ENCODE results near the gene IMP4. TPM values are rescaled to one million over a fixed set of nuclear protein-coding genes. Genes with fewer than 3 reads are reported as not detected.

Gene IMP4
- total RNA-seq, 1 experiment from 2014 or later = 89.2 TPM

DNA sequence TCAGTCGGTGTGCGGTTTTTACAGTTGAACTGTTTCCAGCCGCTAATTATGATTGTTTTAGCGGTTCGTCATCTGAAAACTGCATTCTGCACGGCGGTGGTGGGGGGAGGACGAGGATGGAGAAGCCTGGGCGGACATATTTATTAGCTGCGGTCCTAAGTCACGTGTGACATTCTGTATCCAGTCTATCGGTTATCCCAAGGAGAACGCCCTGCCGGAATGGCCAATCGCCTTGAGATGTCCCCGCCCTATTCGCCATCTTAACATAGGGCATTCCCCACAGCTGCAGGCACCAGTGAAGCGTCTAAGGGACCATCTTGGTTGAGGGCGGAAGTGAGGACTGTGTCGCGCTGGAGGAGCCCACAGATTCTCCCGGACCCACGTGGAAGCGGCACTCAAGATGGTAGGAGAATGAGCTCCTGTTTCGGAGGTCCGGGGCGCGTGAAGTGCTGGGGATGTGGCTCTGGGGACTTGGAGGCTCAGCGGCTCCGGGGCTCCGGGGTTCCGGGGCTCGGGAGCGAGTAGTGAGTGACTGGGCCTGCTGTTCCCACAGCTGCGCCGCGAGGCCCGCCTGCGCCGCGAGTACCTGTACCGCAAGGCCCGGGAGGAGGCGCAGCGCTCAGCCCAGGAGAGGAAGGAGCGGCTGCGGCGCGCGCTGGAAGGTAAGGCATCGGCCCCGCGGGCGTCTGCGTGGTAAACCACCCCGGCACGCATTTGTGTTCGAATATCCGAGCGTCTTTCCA lies at the start of gene IMP4 (continued):
- TF ChIP-seq, protein P1, sequence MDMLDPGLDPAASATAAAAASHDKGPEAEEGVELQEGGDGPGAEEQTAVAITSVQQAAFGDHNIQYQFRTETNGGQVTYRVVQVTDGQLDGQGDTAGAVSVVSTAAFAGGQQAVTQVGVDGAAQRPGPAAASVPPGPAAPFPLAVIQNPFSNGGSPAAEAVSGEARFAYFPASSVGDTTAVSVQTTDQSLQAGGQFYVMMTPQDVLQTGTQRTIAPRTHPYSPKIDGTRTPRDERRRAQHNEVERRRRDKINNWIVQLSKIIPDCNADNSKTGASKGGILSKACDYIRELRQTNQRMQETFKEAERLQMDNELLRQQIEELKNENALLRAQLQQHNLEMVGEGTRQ (CRISPR knock-in tag; IDR thresholded peaks at IDR 0.05) = peak; percentile 91
- peak; percentile 37; the same call in 1 of the 2 replicates for TF ChIP-seq FOXP1 (CRISPR knock-in tag; IDR thresholded peaks at IDR 0.05; ENCODE audit: borderline replicate concordance)
- no peak for TF ChIP-seq ZNF121 (CRISPR knock-in tag; IDR thresholded peaks at IDR 0.05)
- TF ChIP-seq MYBL2 (CRISPR knock-in tag; IDR thresholded peaks at IDR 0.05) = no peak
- TF ChIP-seq ZNF138 (CRISPR knock-in tag; conservative IDR thresholded peaks at IDR 0.05) = no peak
- TF ChIP-seq FOXK1 (CRISPR knock-in tag; IDR thresholded peaks at IDR 0.05) = no peak; the same call in 1 of the 2 replicates
- no peak for TF ChIP-seq ZNF263 (CRISPR knock-in tag; IDR thresholded peaks at IDR 0.05; ENCODE audit: low read depth)
- TF ChIP-seq ETV6 (CRISPR knock-in tag; IDR thresholded peaks at IDR 0.05) = no peak; the same call in 1 of the 2 replicates
- TF ChIP-seq ELF4 (CRISPR knock-in tag; IDR thresholded peaks at IDR 0.05; ENCODE audit: low read depth) = no peak
- no peak for TF ChIP-seq EMX1 (CRISPR knock-in tag; IDR thresholded peaks at IDR 0.05)
- no peak; the same call in 1 of the 2 replicates for TF ChIP-seq GABPB1 (CRISPR knock-in tag; IDR thresholded peaks at IDR 0.05)
- TF ChIP-seq IRF2 (CRISPR knock-in tag; IDR thresholded peaks at IDR 0.05; ENCODE audit: borderline replicate concordance, low read depth) = no peak
- TF ChIP-seq CREM (CRISPR knock-in tag; IDR thresholded peaks at IDR 0.05) = 0 out of 2 replicates have a peak, but pooled peaks have one; percentile 19
- TF ChIP-seq ZNF396 (CRISPR knock-in tag; IDR thresholded peaks at IDR 0.05; ENCODE audit: borderline replicate concordance) = no peak
- peak; percentile 50; the same call in 1 of the 2 replicates for TF ChIP-seq ZNF219 (CRISPR knock-in tag; IDR thresholded peaks at IDR 0.05; ENCODE audit: borderline replicate concordance)
- TF ChIP-seq ZNF423 (CRISPR knock-in tag; IDR thresholded peaks at IDR 0.05) = no peak
- TF ChIP-seq, protein P2, sequence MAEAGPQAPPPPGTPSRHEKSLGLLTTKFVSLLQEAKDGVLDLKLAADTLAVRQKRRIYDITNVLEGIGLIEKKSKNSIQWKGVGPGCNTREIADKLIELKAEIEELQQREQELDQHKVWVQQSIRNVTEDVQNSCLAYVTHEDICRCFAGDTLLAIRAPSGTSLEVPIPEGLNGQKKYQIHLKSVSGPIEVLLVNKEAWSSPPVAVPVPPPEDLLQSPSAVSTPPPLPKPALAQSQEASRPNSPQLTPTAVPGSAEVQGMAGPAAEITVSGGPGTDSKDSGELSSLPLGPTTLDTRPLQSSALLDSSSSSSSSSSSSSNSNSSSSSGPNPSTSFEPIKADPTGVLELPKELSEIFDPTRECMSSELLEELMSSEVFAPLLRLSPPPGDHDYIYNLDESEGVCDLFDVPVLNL (CRISPR knock-in tag; IDR thresholded peaks at IDR 0.05; ENCODE audit: borderline replicate concordance, low read depth) = no peak
- TF ChIP-seq, protein P3, sequence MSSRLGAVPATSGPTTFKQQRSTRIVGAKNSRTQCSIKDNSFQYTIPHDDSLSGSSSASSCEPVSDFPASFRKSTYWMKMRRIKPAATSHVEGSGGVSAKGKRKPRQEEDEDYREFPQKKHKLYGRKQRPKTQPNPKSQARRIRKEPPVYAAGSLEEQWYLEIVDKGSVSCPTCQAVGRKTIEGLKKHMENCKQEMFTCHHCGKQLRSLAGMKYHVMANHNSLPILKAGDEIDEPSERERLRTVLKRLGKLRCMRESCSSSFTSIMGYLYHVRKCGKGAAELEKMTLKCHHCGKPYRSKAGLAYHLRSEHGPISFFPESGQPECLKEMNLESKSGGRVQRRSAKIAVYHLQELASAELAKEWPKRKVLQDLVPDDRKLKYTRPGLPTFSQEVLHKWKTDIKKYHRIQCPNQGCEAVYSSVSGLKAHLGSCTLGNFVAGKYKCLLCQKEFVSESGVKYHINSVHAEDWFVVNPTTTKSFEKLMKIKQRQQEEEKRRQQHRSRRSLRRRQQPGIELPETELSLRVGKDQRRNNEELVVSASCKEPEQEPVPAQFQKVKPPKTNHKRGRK (CRISPR knock-in tag; IDR thresholded peaks at IDR 0.05; ENCODE audit: borderline replicate concordance) = no peak
- 0 out of 2 replicates have a peak, but pooled peaks have one; percentile 38 for TF ChIP-seq SMAD3 (CRISPR knock-in tag; IDR thresholded peaks at IDR 0.05; ENCODE audit: borderline replicate concordance)

DNA sequence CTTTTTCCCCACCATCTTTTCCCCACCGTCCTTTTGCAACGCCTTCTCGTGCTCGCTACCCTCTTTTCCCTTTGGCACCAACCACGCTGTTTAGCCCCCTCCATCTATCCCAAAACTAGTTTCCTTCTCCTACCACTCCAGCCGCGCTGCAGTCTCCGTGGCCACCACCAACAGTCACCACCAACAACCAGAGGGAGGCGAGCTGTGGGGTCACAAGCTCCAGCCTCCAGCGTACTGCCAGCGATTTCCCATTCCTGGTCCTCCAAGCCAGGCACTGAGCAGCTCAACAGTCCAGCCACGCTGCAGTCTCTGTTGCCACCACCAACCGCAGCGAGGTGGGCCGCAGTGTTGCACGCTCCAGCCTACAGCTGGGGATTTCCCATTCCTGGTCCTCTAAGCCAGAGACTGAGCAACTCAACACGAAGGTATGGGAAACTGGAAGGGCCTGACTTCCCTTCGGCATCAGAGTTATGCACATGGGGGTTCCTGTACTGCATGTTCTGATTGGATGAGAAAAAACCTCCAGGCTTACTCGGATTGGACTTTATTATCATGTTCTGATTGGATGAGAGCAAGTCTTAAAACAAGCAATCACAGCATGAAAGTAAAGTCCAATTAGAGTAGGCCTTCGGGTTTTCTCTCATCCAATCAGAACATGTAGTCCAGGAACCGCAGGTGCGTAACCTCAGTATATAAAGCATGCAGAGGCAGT lies 42.3 kb upstream of the IMP4 start:
- DNase-seq (ENCODE audit: low spot score) (peak; percentile 30), ATAC-seq (peak; percentile 93)
- no peaks in the 10 kb centered on the region for H3K4me1 Mint-ChIP-seq
- H3K27me3 Mint-ChIP-seq (ENCODE audit: low read depth) = no peaks in the 10 kb centered on the region
- no peaks in the 10 kb centered on the region for H3K36me3 Mint-ChIP-seq
- CTCF ChIA-PET = interaction anchor here (0.6 to 1.6 kb wide), 6 partner anchors 12 to 119 kb away, joined by 3 to 12 read pairs (median 4); partner anchors contain the start of genes IMP4 and SMPD4
- H3K4me3 Mint-ChIP-seq = no peak overlapping the region
- no peaks in the 10 kb centered on the region for H3K9me3 Mint-ChIP-seq
- H3K27ac Mint-ChIP-seq = no peak overlapping the region
- POLR2A ChIA-PET = no interaction called here
- TF ChIP-seq ZNF671 (CRISPR knock-in tag; IDR thresholded peaks at IDR 0.05) (no peak), FOXK1 (CRISPR knock-in tag; IDR thresholded peaks at IDR 0.05) (no peak), FOXP1 (CRISPR knock-in tag; IDR thresholded peaks at IDR 0.05; ENCODE audit: borderline replicate concordance) (no peak), KAT7 (CRISPR knock-in tag; IDR thresholded peaks at IDR 0.05; ENCODE audit: borderline replicate concordance) (no peak), PRRX2 (CRISPR knock-in tag; IDR thresholded peaks at IDR 0.05) (no peak), FOXJ3 (CRISPR knock-in tag; IDR thresholded peaks at IDR 0.05; ENCODE audit: borderline replicate concordance) (no peak), ZNF219 (CRISPR knock-in tag; IDR thresholded peaks at IDR 0.05; ENCODE audit: borderline replicate concordance) (no peak), NFATC4 (CRISPR knock-in tag; IDR thresholded peaks at IDR 0.05) (no peak), ZNF263 (CRISPR knock-in tag; IDR thresholded peaks at IDR 0.05; ENCODE audit: low read depth) (no peak), NR1H2 (CRISPR knock-in tag; IDR thresholded peaks at IDR 0.05) (no peak), EMX1 (CRISPR knock-in tag; IDR thresholded peaks at IDR 0.05) (no peak)
- TF ChIP-seq, protein P4, sequence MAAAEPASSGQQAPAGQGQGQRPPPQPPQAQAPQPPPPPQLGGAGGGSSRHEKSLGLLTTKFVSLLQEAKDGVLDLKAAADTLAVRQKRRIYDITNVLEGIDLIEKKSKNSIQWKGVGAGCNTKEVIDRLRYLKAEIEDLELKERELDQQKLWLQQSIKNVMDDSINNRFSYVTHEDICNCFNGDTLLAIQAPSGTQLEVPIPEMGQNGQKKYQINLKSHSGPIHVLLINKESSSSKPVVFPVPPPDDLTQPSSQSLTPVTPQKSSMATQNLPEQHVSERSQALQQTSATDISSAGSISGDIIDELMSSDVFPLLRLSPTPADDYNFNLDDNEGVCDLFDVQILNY (CRISPR knock-in tag; IDR thresholded peaks at IDR 0.05) = no peak
- TF ChIP-seq, protein P5, sequence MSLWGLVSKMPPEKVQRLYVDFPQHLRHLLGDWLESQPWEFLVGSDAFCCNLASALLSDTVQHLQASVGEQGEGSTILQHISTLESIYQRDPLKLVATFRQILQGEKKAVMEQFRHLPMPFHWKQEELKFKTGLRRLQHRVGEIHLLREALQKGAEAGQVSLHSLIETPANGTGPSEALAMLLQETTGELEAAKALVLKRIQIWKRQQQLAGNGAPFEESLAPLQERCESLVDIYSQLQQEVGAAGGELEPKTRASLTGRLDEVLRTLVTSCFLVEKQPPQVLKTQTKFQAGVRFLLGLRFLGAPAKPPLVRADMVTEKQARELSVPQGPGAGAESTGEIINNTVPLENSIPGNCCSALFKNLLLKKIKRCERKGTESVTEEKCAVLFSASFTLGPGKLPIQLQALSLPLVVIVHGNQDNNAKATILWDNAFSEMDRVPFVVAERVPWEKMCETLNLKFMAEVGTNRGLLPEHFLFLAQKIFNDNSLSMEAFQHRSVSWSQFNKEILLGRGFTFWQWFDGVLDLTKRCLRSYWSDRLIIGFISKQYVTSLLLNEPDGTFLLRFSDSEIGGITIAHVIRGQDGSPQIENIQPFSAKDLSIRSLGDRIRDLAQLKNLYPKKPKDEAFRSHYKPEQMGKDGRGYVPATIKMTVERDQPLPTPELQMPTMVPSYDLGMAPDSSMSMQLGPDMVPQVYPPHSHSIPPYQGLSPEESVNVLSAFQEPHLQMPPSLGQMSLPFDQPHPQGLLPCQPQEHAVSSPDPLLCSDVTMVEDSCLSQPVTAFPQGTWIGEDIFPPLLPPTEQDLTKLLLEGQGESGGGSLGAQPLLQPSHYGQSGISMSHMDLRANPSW (CRISPR knock-in tag; conservative IDR thresholded peaks at IDR 0.05; ENCODE audit: low read depth) = no peak

Measured in WTC11 (cell line).